Measurements from ENCODE around the gene NPY.

The NPY gene

GRCh38 chr7:24283897-24284698 lies at the start of gene NPY:
NPY (plus strand) TSS chr7:24284190; CDS start chr7:24285241, 1,051 bp downstream.
- ATAC-seq = peak; percentile 62
- TF ChIP-seq TCF4 (CRISPR knock-in tag; IDR thresholded peaks at IDR 0.05; ENCODE audit: borderline replicate concordance) = no peak

- ATAC-seq = no peak
- TF ChIP-seq CSRNP3 (CRISPR knock-in tag; IDR thresholded peaks at IDR 0.05) (0 out of 2 replicates have a peak, but pooled peaks have one; percentile 15), ESRRG (CRISPR knock-in tag; IDR thresholded peaks at IDR 0.05) (no peak), TSHZ2 (CRISPR knock-in tag; IDR thresholded peaks at IDR 0.05) (peak; percentile 59; the same call in 1 of the 2 replicates), TCF4 (CRISPR knock-in tag; IDR thresholded peaks at IDR 0.05; ENCODE audit: borderline replicate concordance) (peak; percentile 93), ZNF8 (CRISPR knock-in tag; IDR thresholded peaks at IDR 0.05) (no peak)
Observed at GRCh38 chr7:24239260-24239659, 44.7 kb upstream of the NPY start.

- no peak for ATAC-seq
- TF ChIP-seq TSHZ2 (CRISPR knock-in tag; IDR thresholded peaks at IDR 0.05) = no peak
- no peak for TF ChIP-seq RARB (CRISPR knock-in tag; IDR thresholded peaks at IDR 0.05)
- no peak for TF ChIP-seq ZNF565 (CRISPR knock-in tag; conservative IDR thresholded peaks at IDR 0.05; ENCODE audit: low read depth)
- TF ChIP-seq OSR1 (CRISPR knock-in tag; IDR thresholded peaks at IDR 0.05) = no peak
- no peak for TF ChIP-seq BACH2 (CRISPR knock-in tag; IDR thresholded peaks at IDR 0.05; ENCODE audit: borderline replicate concordance)
- TF ChIP-seq ZFP30 (CRISPR knock-in tag; IDR thresholded peaks at IDR 0.05) = no peak
- TF ChIP-seq CSRNP3 (CRISPR knock-in tag; IDR thresholded peaks at IDR 0.05) = no peak
- no peak for TF ChIP-seq PPARA (CRISPR knock-in tag; IDR thresholded peaks at IDR 0.05; ENCODE audit: borderline replicate concordance)
- no peak for TF ChIP-seq ARNTL (CRISPR knock-in tag; IDR thresholded peaks at IDR 0.05; ENCODE audit: borderline replicate concordance, low read depth)
- TF ChIP-seq PATZ1 (CRISPR knock-in tag; IDR thresholded peaks at IDR 0.05; ENCODE audit: borderline replicate concordance) = no peak
- no peak for TF ChIP-seq TOX (CRISPR knock-in tag; IDR thresholded peaks at IDR 0.05; ENCODE audit: borderline replicate concordance)
- TF ChIP-seq SNAI2 (CRISPR knock-in tag; IDR thresholded peaks at IDR 0.05) = no peak
- no peak for TF ChIP-seq GLIS3 (CRISPR knock-in tag; IDR thresholded peaks at IDR 0.05)
Observed at GRCh38 chr7:24241206-24241605, 42.8 kb upstream of the NPY start.

Measured in SK-N-SH treated with all-trans-retinoic acid at 6 μM for 48 hours (cell line).